ENCODE results near the gene HNRNPH2.

HNRNPH2 gene

GRCh38 chrX:101398694-101399093 lies 9.3 kb upstream of the HNRNPH2 start:
- no peak for DNase-seq

DNA sequence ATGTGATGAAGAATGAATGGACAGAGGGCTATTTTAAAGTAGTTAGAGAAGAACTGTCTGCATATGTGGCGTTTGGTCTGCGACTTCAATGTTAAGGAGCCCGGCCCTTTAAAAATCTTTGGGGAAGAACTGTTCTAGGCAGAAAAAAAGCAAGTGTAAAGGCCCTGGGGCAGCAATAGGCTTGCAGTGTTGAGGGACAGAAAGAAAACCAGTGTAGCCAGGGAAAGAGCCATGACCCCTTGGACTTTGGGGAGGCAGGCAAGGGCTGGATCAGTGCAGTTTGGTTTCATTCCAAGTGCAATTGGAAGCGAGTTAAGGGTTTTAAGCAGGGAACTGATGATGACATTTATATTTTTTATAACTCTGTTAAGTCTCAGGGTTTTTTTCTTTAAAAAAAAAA lies 8.2 kb upstream of the HNRNPH2 start:
- no peak for DNase-seq

DNA sequence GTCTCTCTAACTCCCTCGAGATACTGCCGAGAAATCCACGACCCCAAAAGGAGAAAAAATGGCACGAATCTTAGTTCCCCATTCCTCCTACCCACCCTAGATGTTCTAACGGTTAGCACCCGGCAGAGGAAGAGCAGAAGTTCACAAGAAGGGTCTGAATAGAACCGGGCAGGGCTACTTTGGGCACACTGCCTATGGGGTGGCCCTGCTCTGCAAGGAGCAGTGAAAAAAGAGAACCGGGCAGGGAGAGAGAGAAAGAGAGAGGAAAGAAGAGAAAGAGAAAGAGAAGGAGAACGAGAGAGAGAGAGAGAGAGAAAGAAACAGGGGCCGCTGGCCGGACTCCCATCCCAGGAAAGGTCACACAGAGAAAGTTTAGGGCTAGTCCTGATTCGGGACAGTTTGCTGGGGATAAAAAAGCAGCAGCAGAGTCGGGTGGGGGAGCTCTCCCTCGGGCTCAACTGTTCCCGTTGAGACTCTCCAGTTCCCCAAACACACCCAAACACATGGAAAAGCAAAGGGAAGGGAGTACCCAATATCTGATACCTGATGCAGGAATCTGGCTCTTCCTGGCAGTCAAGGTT lies 765 bp upstream of the HNRNPH2 start:
- peak; percentile 26 for DNase-seq

GRCh38 chrX:101408532-101408841 lies 465 bp downstream of the HNRNPH2 start:
- DNase-seq: no peak

GRCh38 chrX:101409043-101409442 lies 1.0 kb downstream of the HNRNPH2 start:
- no peak for DNase-seq

GRCh38 chrX:101410461-101410860 lies 2.4 kb downstream of the HNRNPH2 start:
- DNase-seq: no peak

DNA sequence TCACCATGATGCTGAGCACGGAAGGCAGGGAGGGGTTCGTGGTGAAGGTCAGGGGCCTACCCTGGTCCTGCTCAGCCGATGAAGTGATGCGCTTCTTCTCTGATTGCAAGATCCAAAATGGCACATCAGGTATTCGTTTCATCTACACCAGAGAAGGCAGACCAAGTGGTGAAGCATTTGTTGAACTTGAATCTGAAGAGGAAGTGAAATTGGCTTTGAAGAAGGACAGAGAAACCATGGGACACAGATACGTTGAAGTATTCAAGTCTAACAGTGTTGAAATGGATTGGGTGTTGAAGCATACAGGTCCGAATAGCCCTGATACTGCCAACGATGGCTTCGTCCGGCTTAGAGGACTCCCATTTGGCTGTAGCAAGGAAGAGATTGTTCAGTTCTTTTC lies 4.0 kb downstream of the HNRNPH2 start:
- no peak for DNase-seq

DNA sequence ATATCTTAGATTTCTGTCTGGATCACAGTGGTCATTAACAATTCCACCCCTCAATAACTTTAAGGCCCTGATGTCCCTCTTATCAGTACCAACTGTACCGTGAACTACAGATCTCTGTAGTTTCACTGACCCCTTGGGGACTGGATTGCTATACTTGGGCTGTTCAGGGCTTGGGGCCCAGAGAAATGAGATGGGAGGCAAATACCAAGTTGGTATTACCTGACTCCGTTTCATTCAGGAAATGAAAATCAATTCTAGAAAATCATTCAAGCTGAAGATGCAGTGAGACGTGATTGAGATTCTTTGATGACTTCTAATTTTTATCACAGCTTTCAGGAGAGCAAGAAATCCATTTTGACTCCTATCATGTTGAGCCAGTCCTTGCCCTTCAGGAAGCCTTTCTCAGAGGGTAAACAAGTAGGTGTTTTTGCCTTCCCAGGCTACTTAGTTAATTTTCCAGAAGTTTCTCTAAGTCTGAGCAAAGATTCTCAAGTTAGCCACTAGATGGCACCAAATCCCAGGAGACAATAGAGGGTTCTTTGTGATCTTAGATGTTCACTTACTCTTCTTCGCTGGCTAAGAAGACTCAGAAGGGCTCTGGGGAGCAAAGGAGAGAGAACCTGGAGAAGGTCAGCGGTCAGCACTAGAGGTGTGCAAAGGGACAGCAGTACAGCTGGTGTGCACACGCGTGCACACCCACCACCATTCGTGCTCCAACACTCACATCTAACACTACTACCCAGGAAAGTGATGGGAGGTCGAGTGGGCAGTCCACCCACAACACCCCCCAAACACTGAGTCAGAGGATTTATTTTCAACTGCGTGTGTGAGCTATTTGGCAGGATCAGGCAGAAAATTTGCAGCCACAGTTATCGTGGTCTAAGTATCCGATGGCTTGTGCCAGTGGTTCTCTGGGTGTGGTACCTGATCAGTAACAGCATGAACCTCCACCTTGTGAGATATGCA lies 7.4 kb downstream of the HNRNPH2 start:
- DNase-seq: peak; percentile 27

GRCh38 chrX:101416691-101417090 lies 8.7 kb downstream of the HNRNPH2 start:
- no peak for DNase-seq

DNA sequence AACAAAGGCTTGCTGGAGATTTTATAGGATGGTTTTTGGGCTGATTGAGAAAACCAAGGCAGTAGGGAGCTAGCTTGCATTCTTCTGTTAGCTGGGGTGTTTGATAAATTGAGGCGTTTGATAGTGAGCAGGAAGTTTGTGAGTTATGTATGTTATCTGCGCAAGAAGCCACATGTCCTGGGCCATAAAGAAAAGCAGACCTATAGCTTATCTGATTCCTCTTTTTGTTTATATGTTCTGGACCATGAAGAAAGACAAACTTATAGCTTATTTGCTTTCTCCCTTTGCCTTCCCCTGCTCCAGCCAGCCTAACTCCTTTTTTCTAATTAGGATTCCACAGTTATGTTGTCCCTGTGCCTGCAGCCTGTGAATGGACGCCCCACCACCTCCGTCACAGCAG lies 9.2 kb downstream of the HNRNPH2 start:
- no peak for DNase-seq

GRCh38 chrX:101417981-101418841 lies 10.2 kb downstream of the HNRNPH2 start:
- peak; percentile 83 for DNase-seq

GRCh38 chrX:101419489-101419888 lies 11.5 kb downstream of the HNRNPH2 start:
- DNase-seq: no peak

DNA sequence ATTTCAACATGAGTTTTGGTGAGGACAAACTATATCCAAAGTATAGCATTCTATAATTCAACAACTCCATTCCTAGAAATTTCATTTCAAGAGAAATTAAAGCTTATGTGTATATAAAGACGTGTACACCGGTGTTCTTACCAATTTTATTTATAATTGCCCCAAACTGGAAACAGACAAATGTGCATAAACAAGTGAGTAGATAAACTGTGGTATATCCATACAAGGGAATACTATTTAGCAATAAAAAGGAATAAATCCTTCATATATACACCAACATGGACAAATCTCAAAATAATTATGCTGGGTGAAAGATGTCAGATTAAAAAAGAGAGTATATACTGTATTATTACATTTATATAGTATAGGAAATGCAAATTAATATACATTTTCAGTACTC lies 19.9 kb downstream of the HNRNPH2 start:
- DNase-seq: no peak

DNA sequence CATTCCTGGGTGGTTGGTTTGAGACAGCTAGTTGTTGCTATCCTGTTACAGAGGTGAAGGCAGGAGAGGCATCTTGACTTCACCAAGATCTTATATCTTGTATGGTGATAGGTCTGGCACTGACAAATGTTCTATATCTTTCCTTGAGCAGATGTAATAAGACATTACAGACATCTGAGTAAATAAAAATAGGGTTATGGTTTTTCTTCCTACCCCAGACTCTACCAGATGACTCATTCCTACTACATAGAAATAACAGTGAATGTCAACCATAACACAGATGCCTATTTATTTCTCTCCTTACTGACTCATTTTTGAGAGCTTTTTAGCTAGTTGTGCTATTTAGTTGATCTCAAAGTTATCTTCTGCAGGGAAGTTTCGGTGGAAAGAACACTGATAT lies 21.9 kb downstream of the HNRNPH2 start:
- DNase-seq: no peak

DNA sequence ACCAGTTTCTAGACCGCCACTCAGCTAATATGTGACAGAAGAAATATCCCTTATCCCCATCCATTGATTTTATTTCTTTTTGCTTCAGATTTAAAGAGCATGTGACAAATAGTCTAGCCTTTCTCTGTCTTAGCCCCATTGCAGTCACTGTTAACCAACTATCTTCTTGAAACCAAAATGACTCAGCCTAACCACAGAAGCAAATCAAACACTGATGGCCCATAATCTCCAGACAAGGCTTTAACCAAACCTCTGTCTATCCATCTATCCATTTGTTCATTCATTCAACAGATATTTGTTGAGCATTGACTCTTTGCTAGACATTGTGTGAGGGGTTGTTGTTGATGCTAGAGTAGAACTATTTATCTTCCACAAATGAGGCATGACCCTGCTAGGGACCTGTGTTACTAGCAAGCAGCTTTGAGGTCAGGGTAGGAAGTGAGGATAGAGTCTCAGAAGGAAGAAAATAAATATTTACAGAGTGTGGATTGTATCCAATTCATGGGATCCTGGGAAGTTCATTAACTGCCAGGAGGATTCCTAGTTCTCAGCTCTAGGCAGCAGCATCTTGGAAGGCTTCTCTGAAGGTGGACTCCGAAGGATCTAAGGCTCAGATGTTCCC lies 22.5 kb downstream of the HNRNPH2 start:
- DNase-seq: no peak

- no peak for DNase-seq
Observed at GRCh38 chrX:101442085-101442484, 34.1 kb downstream of the HNRNPH2 start.

DNA sequence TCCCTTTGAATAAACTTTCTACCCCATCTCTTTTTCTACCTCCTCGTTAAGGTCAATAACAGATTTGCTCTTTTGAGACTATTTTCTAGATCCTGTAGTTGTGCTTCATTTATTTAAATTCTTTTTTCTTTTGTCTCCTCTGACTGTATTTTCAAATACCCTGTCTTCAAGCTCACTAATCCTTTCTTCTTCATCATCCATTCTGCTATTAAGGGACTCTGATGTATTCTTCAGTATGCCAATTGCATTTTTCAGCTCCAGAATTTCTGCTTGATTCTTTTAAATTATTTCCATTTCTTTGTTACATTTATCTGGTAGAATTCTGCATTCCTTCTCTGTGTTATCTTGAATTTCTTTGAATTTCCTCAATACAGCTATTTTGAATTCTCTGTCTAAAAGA lies 41.3 kb downstream of the HNRNPH2 start:
- DNase-seq: no peak

DNA sequence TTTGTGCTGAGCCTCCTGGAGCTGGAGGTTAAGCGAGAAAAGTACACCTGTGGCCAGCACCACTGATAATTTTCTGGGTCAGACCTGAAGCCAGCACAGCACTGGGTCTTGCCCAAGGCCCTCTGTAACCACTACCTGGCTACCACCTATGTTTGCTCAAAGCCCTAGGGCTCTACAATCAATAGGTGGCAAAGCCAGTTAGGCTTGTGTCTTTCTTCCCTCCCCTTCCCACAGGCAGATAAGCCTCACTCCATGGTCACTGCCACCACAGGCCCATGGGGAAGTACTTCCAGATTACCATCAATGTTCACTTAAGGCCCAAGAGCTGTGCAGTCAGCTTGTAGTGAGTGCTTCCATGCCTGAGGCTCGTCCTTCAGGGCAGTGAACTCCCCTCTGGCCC lies 42.1 kb downstream of the HNRNPH2 start:
- no peak for DNase-seq

- no peak for DNase-seq
Observed at GRCh38 chrX:101450961-101451360, 42.9 kb downstream of the HNRNPH2 start.

- no peak for DNase-seq
Observed at GRCh38 chrX:101452056-101452455, 44.0 kb downstream of the HNRNPH2 start.

GRCh38 chrX:101460669-101461068 lies 52.6 kb downstream of the HNRNPH2 start:
- DNase-seq: no peak

DNA sequence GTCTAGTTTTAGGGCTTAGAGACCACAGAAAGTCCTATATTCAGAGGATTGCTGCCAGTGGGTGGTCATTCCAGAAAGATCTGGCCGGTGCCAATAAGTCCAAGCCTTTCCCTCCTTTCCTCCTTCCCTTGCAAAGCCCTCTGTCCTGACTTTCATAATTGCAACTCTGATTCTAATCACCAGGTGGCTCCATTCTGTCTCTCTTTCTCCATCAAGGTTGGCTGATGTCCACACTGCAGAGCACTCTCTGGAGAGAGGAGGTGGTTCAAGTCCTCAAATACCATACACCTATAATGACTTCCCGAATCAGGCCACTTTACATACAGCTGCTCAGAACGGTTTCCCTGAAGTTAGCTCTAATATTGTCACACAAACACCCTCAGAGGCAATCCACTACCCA lies 54.9 kb downstream of the HNRNPH2 start:
- no peak for DNase-seq
